Measurements from ENCODE around the gene MYO16. TPM values are rescaled to one million over a fixed set of nuclear protein-coding genes. Genes with fewer than 3 reads are reported as not detected.

The MYO16 gene
- total and polyA plus RNA-seq, 2 donors (not counting 1 experiment from before 2014, with no cell fraction given) = under 0.01 to 0.01 TPM

GRCh38 chr13:108686027-108686426 lies 56.6 kb downstream of the MYO16 start:
- TF ChIP-seq EZH2 (IDR thresholded peaks at IDR 0.05; ENCODE audit: low read length, missing control alignments) (no peak), CTCF (conservative IDR thresholded peaks at IDR 0.05 in 1 of 2, IDR thresholded peaks at IDR 0.05 in 1 of 2; ENCODE audit: low read depth in 1 of 2, low read length in 2 of 2) (no peak)
- Histone ChIP-seq H3K9ac (ENCODE audit: insufficient read depth, low read length) (no peak overlapping the region), H3K4me1 (ENCODE audit: control insufficient read depth, extremely low read depth, insufficient read depth, low read length) (no peaks in the 10 kb centered on the region), H3K4me3 (replicated peaks in 1 of 4; ENCODE audit: control extremely low read depth in 1 of 4, insufficient read depth in 1 of 4, low read depth in 3 of 4, low read length in 4 of 4) (no peak overlapping the region), H3K27me3 (ENCODE audit: control insufficient read depth, insufficient read depth, low read length) (no peaks in the 10 kb centered on the region), H3K9me3 (ENCODE audit: control insufficient read depth, insufficient read depth, low read depth, low read length) (no peaks in the 10 kb centered on the region), H2AFZ (ENCODE audit: low read length) (no peak overlapping the region), H3K27ac (ENCODE audit: insufficient read depth, low read length) (no peak overlapping the region), H3K4me2 (ENCODE audit: extremely low read depth, insufficient read depth, low read length) (no peak overlapping the region), H3K36me3 (ENCODE audit: control insufficient read depth, insufficient read depth, low read length) (no peaks in the 10 kb centered on the region), H3K79me2 (ENCODE audit: control insufficient read depth, insufficient read depth, low read length) (no peaks in the 10 kb centered on the region), H4K20me1 (ENCODE audit: control insufficient read depth, extremely low read depth, insufficient read depth, low read length) (no peaks in the 10 kb centered on the region)
- DNase-seq (ENCODE audit: low read depth in 2 of 2) = no peak

GRCh38 chr13:108690726-108691125 lies 61.3 kb downstream of the MYO16 start:
- no peak for DNase-seq (ENCODE audit: low read depth in 2 of 2)
- Histone ChIP-seq H4K20me1 (ENCODE audit: control insufficient read depth, extremely low read depth, insufficient read depth, low read length) (no peaks in the 10 kb centered on the region), H2AFZ (ENCODE audit: low read length) (no peak overlapping the region), H3K4me3 (replicated peaks in 1 of 4; ENCODE audit: control extremely low read depth in 1 of 4, insufficient read depth in 1 of 4, low read depth in 3 of 4, low read length in 4 of 4) (no peak overlapping the region), H3K27me3 (ENCODE audit: control insufficient read depth, insufficient read depth, low read length) (no peaks in the 10 kb centered on the region), H3K79me2 (ENCODE audit: control insufficient read depth, insufficient read depth, low read length) (no peaks in the 10 kb centered on the region), H3K36me3 (ENCODE audit: control insufficient read depth, insufficient read depth, low read length) (no peaks in the 10 kb centered on the region), H3K4me1 (ENCODE audit: control insufficient read depth, extremely low read depth, insufficient read depth, low read length) (no peaks in the 10 kb centered on the region), H3K4me2 (ENCODE audit: extremely low read depth, insufficient read depth, low read length) (no peak overlapping the region), H3K27ac (ENCODE audit: insufficient read depth, low read length) (no peak overlapping the region), H3K9ac (ENCODE audit: insufficient read depth, low read length) (no peak overlapping the region), H3K9me3 (ENCODE audit: control insufficient read depth, insufficient read depth, low read depth, low read length) (no peaks in the 10 kb centered on the region)
- TF ChIP-seq EZH2 (IDR thresholded peaks at IDR 0.05; ENCODE audit: low read length, missing control alignments) (no peak), CTCF (conservative IDR thresholded peaks at IDR 0.05 in 1 of 2, IDR thresholded peaks at IDR 0.05 in 1 of 2; ENCODE audit: low read depth in 1 of 2, low read length in 2 of 2) (no peak)

- Histone ChIP-seq H3K27ac (ENCODE audit: insufficient read depth, low read length) (no peak overlapping the region), H3K4me2 (ENCODE audit: extremely low read depth, insufficient read depth, low read length) (no peak overlapping the region)
- DNase-seq (ENCODE audit: low read depth in 2 of 2) = peak; percentile 75 to 81
Observed at GRCh38 chr13:108700422-108701170, 71.2 kb downstream of the MYO16 start.

More at GRCh38 chr13:108700422-108701170, 71.2 kb downstream of the MYO16 start:
- no peak overlapping the region for H2AFZ ChIP-seq (ENCODE audit: low read length)
- H4K20me1 ChIP-seq (ENCODE audit: control insufficient read depth, extremely low read depth, insufficient read depth, low read length) = no peaks in the 10 kb centered on the region
- no peak overlapping the region for H3K9ac ChIP-seq (ENCODE audit: insufficient read depth, low read length)
- no peaks in the 10 kb centered on the region for H3K79me2 ChIP-seq (ENCODE audit: control insufficient read depth, insufficient read depth, low read length)
- no peaks in the 10 kb centered on the region for H3K27me3 ChIP-seq (ENCODE audit: control insufficient read depth, insufficient read depth, low read length)
- no peaks in the 10 kb centered on the region for H3K36me3 ChIP-seq (ENCODE audit: control insufficient read depth, insufficient read depth, low read length)
- H3K4me3 ChIP-seq (replicated peaks in 1 of 4; ENCODE audit: control extremely low read depth in 1 of 4, insufficient read depth in 1 of 4, low read depth in 3 of 4, low read length in 4 of 4) = no peak overlapping the region
- H3K4me1 ChIP-seq (ENCODE audit: control insufficient read depth, extremely low read depth, insufficient read depth, low read length) = no peaks in the 10 kb centered on the region
- H3K9me3 ChIP-seq (ENCODE audit: control insufficient read depth, insufficient read depth, low read depth, low read length) = no peaks in the 10 kb centered on the region
- TF ChIP-seq EZH2 (IDR thresholded peaks at IDR 0.05; ENCODE audit: low read length, missing control alignments) (no peak), CTCF (conservative IDR thresholded peaks at IDR 0.05 in 1 of 2, IDR thresholded peaks at IDR 0.05 in 1 of 2; ENCODE audit: low read depth in 1 of 2, low read length in 2 of 2) (no peak)
